ENCODE data around the gene RNF144A. TPM values are rescaled to one million over a fixed set of nuclear protein-coding genes. Genes with fewer than 3 reads are reported as not detected.
"Not testable (repeated sequence)": the region's sequence is repeated elsewhere in the genome, so short reads cannot be mapped to it uniquely, and the experiment has no call there.

Gene RNF144A
- total and polyA plus RNA-seq, 4 donors: 0.63 to 27.6 (median 4.1) TPM

- Histone ChIP-seq H3K9me3 (ENCODE audit: control insufficient read depth, low read length) (no peaks in the 10 kb centered on the region), H3K27me3 (ENCODE audit: control insufficient read depth in 1 of 2, insufficient read depth in 2 of 2, low read length in 1 of 2) (no peaks in the 10 kb centered on the region), H3K4me3 (ENCODE audit: low read length in 2 of 2) (no peak overlapping the region), H3K27ac (ENCODE audit: low read depth in 1 of 2, low read length in 2 of 2) (no peak overlapping the region), H3K36me3 (ENCODE audit: control insufficient read depth in 1 of 2, insufficient read depth in 2 of 2, low read length in 1 of 2) (peaks cover 0 to 2% of the 10 kb centered on the region in 2 donors), H3K4me1 (ENCODE audit: control insufficient read depth in 1 of 2, insufficient read depth in 2 of 2, low read length in 2 of 2) (no peaks in the 10 kb centered on the region)
- no peak for DNase-seq
- ATAC-seq (ENCODE audit: low FRiP score): peak; percentile 74
- intact Hi-C loops (cut with DNase I): loop anchor here in 1 of 2 donors (5.0 kb wide), 1 partner anchor 140 kb away; no protein-coding TSS in a partner anchor
- WGBS, 2 donors: 62 to 64% methylated on average over 5 of the region's 5 CpGs
Observed at GRCh38 chr2:6896930-6897759, 20.1 kb upstream of the RNF144A start.

GRCh38 chr2:6902581-6902980, 14.6 kb upstream of the RNF144A start:
- DNase-seq; H3K9me3 ChIP-seq (ENCODE audit: control insufficient read depth, low read length); H3K4me3 ChIP-seq (ENCODE audit: low read length in 2 of 2); H3K27ac ChIP-seq (ENCODE audit: low read depth in 1 of 2, low read length in 2 of 2); H3K27me3 ChIP-seq (ENCODE audit: control insufficient read depth in 1 of 2, insufficient read depth in 2 of 2, low read length in 1 of 2); intact Hi-C loops (cut with DNase I); ATAC-seq (ENCODE audit: low FRiP score); H3K4me1 ChIP-seq (ENCODE audit: control insufficient read depth in 1 of 2, insufficient read depth in 2 of 2, low read length in 2 of 2); H3K36me3 ChIP-seq (ENCODE audit: control insufficient read depth in 1 of 2, insufficient read depth in 2 of 2, low read length in 1 of 2): not testable (repeated sequence)
- 93 to 95% methylated on average over 2 of the region's 2 CpGs for WGBS, 2 donors

GRCh38 chr2:6905668-6906067, 11.5 kb upstream of the RNF144A start:
- Histone ChIP-seq H3K4me1 (ENCODE audit: control insufficient read depth in 1 of 2, insufficient read depth in 2 of 2, low read length in 2 of 2) (no peaks in the 10 kb centered on the region), H3K9me3 (ENCODE audit: control insufficient read depth, low read length) (no peaks in the 10 kb centered on the region), H3K4me3 (ENCODE audit: low read length in 2 of 2) (no peak overlapping the region), H3K36me3 (ENCODE audit: control insufficient read depth in 1 of 2, insufficient read depth in 2 of 2, low read length in 1 of 2) (no peaks in the 10 kb centered on the region), H3K27ac (ENCODE audit: low read depth in 1 of 2, low read length in 2 of 2) (no peak overlapping the region), H3K27me3 (ENCODE audit: control insufficient read depth in 1 of 2, insufficient read depth in 2 of 2, low read length in 1 of 2) (no peaks in the 10 kb centered on the region)
- 89 to 100% methylated on average over 1 of the region's 1 CpG for WGBS, 2 donors
- intact Hi-C loops (cut with DNase I): no loop called here
- ATAC-seq (ENCODE audit: low FRiP score) (no peak), DNase-seq (no peak)

GRCh38 chr2:6906165-6906741, 11.0 kb upstream of the RNF144A start:
- Histone ChIP-seq H3K4me3 (ENCODE audit: low read length in 2 of 2) (no peak overlapping the region), H3K4me1 (ENCODE audit: control insufficient read depth in 1 of 2, insufficient read depth in 2 of 2, low read length in 2 of 2) (no peaks in the 10 kb centered on the region), H3K36me3 (ENCODE audit: control insufficient read depth in 1 of 2, insufficient read depth in 2 of 2, low read length in 1 of 2) (no peaks in the 10 kb centered on the region), H3K9me3 (ENCODE audit: control insufficient read depth, low read length) (no peaks in the 10 kb centered on the region), H3K27ac (ENCODE audit: low read depth in 1 of 2, low read length in 2 of 2) (no peak overlapping the region), H3K27me3 (ENCODE audit: control insufficient read depth in 1 of 2, insufficient read depth in 2 of 2, low read length in 1 of 2) (no peaks in the 10 kb centered on the region)
- DNase-seq (no peak), ATAC-seq (ENCODE audit: low FRiP score) (no peak)
- intact Hi-C loops (cut with DNase I): no loop called here
- 85 to 86% methylated on average over 1 of the region's 1 CpG for WGBS, 2 donors

GRCh38 chr2:6908291-6908690, 8.9 kb upstream of the RNF144A start:
- no peak overlapping the region for H3K27ac ChIP-seq (ENCODE audit: low read depth in 1 of 2, low read length in 2 of 2)
- ATAC-seq (ENCODE audit: low FRiP score) (no peak), DNase-seq (no peak)
- no peaks in the 10 kb centered on the region for H3K4me1 ChIP-seq (ENCODE audit: control insufficient read depth in 1 of 2, insufficient read depth in 2 of 2, low read length in 2 of 2)
- no peaks in the 10 kb centered on the region for H3K36me3 ChIP-seq (ENCODE audit: control insufficient read depth in 1 of 2, insufficient read depth in 2 of 2, low read length in 1 of 2)
- 88 to 91% methylated on average over 2 of the region's 2 CpGs for WGBS, 2 donors
- intact Hi-C loops (cut with DNase I): no loop called here
- H3K4me3 ChIP-seq (ENCODE audit: low read length in 2 of 2): no peak overlapping the region
- H3K9me3 ChIP-seq (ENCODE audit: control insufficient read depth, low read length): no peaks in the 10 kb centered on the region
- no peaks in the 10 kb centered on the region for H3K27me3 ChIP-seq (ENCODE audit: control insufficient read depth in 1 of 2, insufficient read depth in 2 of 2, low read length in 1 of 2)

- H3K36me3 ChIP-seq (ENCODE audit: control insufficient read depth in 1 of 2, insufficient read depth in 2 of 2, low read length in 1 of 2): no peaks in the 10 kb centered on the region
- no peaks in the 10 kb centered on the region for H3K9me3 ChIP-seq (ENCODE audit: control insufficient read depth, low read length)
- WGBS, 2 donors: 83 to 86% methylated on average over 8 of the region's 8 CpGs
- H3K27ac ChIP-seq (ENCODE audit: low read depth in 1 of 2, low read length in 2 of 2): no peak overlapping the region
- no peaks in the 10 kb centered on the region for H3K4me1 ChIP-seq (ENCODE audit: control insufficient read depth in 1 of 2, insufficient read depth in 2 of 2, low read length in 2 of 2)
- no peak overlapping the region for H3K4me3 ChIP-seq (ENCODE audit: low read length in 2 of 2)
- ATAC-seq (ENCODE audit: low FRiP score) (no peak), DNase-seq (no peak)
- intact Hi-C loops (cut with DNase I): loop anchor here in 1 of 2 donors (10.0 kb wide), 1 partner anchor 135 kb away; no protein-coding TSS in a partner anchor
- H3K27me3 ChIP-seq (ENCODE audit: control insufficient read depth in 1 of 2, insufficient read depth in 2 of 2, low read length in 1 of 2): no peaks in the 10 kb centered on the region
Observed at GRCh38 chr2:6909431-6910385, 7.5 kb upstream of the RNF144A start.

- Histone ChIP-seq H3K9me3 (ENCODE audit: control insufficient read depth, low read length) (no peaks in the 10 kb centered on the region), H3K4me3 (ENCODE audit: low read length in 2 of 2) (no peak overlapping the region), H3K36me3 (ENCODE audit: control insufficient read depth in 1 of 2, insufficient read depth in 2 of 2, low read length in 1 of 2) (no peaks in the 10 kb centered on the region), H3K27ac (ENCODE audit: low read depth in 1 of 2, low read length in 2 of 2) (no peak overlapping the region), H3K27me3 (ENCODE audit: control insufficient read depth in 1 of 2, insufficient read depth in 2 of 2, low read length in 1 of 2) (no peaks in the 10 kb centered on the region), H3K4me1 (ENCODE audit: control insufficient read depth in 1 of 2, insufficient read depth in 2 of 2, low read length in 2 of 2) (no peaks in the 10 kb centered on the region)
- no peak for DNase-seq
- intact Hi-C loops (cut with DNase I): loop anchor here in 1 of 2 donors (10.0 kb wide), 1 partner anchor 133 kb away; no protein-coding TSS in a partner anchor
- no peak for ATAC-seq (ENCODE audit: low FRiP score)
Observed at GRCh38 chr2:6911721-6912120, 5.5 kb upstream of the RNF144A start.

GRCh38 chr2:6913415-6914157, 3.6 kb upstream of the RNF144A start:
- intact Hi-C loops (cut with DNase I): loop anchor here in 1 of 2 donors (10.0 kb wide), 1 partner anchor 131 kb away; no protein-coding TSS in a partner anchor
- DNase-seq: no peak

More at GRCh38 chr2:6913415-6914157, 3.6 kb upstream of the RNF144A start:
- H3K4me1 ChIP-seq (ENCODE audit: control insufficient read depth in 1 of 2, insufficient read depth in 2 of 2, low read length in 2 of 2): no peaks in the 10 kb centered on the region
- WGBS, 2 donors: 89 to 93% methylated on average over 9 of the region's 9 CpGs
- no peaks in the 10 kb centered on the region for H3K36me3 ChIP-seq (ENCODE audit: control insufficient read depth in 1 of 2, insufficient read depth in 2 of 2, low read length in 1 of 2)
- H3K9me3 ChIP-seq (ENCODE audit: control insufficient read depth, low read length): no peaks in the 10 kb centered on the region
- no peak for ATAC-seq (ENCODE audit: low FRiP score)
- no peak overlapping the region for H3K27ac ChIP-seq (ENCODE audit: low read depth in 1 of 2, low read length in 2 of 2)
- no peaks in the 10 kb centered on the region for H3K27me3 ChIP-seq (ENCODE audit: control insufficient read depth in 1 of 2, insufficient read depth in 2 of 2, low read length in 1 of 2)
- no peak overlapping the region for H3K4me3 ChIP-seq (ENCODE audit: low read length in 2 of 2)
